Endothelial cell of umbilical vein (primary cell): ENCODE results near the gene NCOA3. TPM values are rescaled to one million over a fixed set of nuclear protein-coding genes. Genes with fewer than 3 reads are reported as not detected.
A peak's percentile ranks its signal among the peaks of the same experiment; 100 is the strongest.

Experiments
- BruUV-seq: library from RNA; stranded (reverse); fragments of 400-500 nt; replicated peaks from 2 replicates; lab custom pipeline; 2021; lab: Mats Ljungman, UMichigan
- CTCF ChIA-PET: fragments of 300-600, 350-600 bp; sonication (Branson Sonifier 250); formaldehyde crosslinking; loops from one replicate; lab custom pipeline; 2021; ENCODE audit warnings: antibody characterized with exemption, inconsistent platforms; lab: Charles Lee
- POLR2A ChIA-PET: fragments of 300-600, 350-600 bp; sonication (Branson Sonifier 250); formaldehyde crosslinking; loops from one replicate; lab custom pipeline; 2021; ENCODE audit warnings: antibody characterized with exemption, inconsistent platforms; lab: Charles Lee
- DNase-seq: peaks from one replicate; pipeline ENCODE4 v3.0.0-alpha.2; 2011; ENCODE audit warnings: low read depth, low spot score
- FAIRE-seq: peaks from 2 replicates; lab custom pipeline; 2011; peaks lifted over from hg19 to GRCh38; lab: Jason Lieb, UNC
- H2AFZ ChIP-seq: 2 replicates; pipeline ENCODE4 v1.6.0; 2012; ENCODE audit warnings: low read depth, low read length, control low read depth, inconsistent platforms
- H3K27ac ChIP-seq: 2 replicates; pipeline ENCODE4 v1.5.1; 2011; ENCODE audit warnings: low read depth, mild to moderate bottlenecking, control low read depth, low read length, moderate library complexity; ENCODE audit not compliant: insufficient read depth
- H3K27me3 ChIP-seq, 2 experiments: 2 replicates each; pipeline versions ENCODE4 v1.6.0 to v1.6.1; 2011; ENCODE audit warnings: low read length in 2 of 2, mixed read lengths in 1 of 2; ENCODE audit not compliant: control insufficient read depth in 2 of 2, insufficient read depth in 2 of 2
- H3K36me3 ChIP-seq, 2 experiments: 2 replicates in 1 of 2; 3 replicates in 1 of 2; pipeline ENCODE4 v1.5.1; 2011; ENCODE audit warnings: low read length in 2 of 2, mild to moderate bottlenecking in 1 of 2, moderate library complexity in 1 of 2; ENCODE audit not compliant: control insufficient read depth in 2 of 2, insufficient read depth in 2 of 2; ENCODE audit errors: extremely low read depth in 1 of 2
- H3K4me1 ChIP-seq: 3 replicates; pipeline ENCODE4 v1.5.1; 2011; ENCODE audit warnings: mild to moderate bottlenecking, low read length; ENCODE audit not compliant: control insufficient read depth, insufficient read depth; ENCODE audit errors: extremely low read depth
- H3K4me2 ChIP-seq: 2 replicates; pipeline ENCODE4 v1.6.1; 2011; ENCODE audit warnings: low read length, control low read depth, mixed read lengths; ENCODE audit not compliant: insufficient read depth
- H3K4me3 ChIP-seq, 3 experiments: fragments of 200-600 bp in 1 of 3; sonication (generic), shearing (Covaris generic) in 1 of 3; replicated peaks in 1 of 3; 2 replicates each; pipeline ENCODE4 v1.5.1; 2011 to 2016; ENCODE audit warnings: control low read depth in 3 of 3, low read length in 3 of 3, mild to moderate bottlenecking in 2 of 3, inconsistent platforms in 1 of 3, low read depth in 1 of 3, moderate library complexity in 1 of 3; ENCODE audit not compliant: insufficient read depth in 1 of 3
- H3K79me2 ChIP-seq: 2 replicates; pipeline ENCODE4 v1.6.0; 2012; ENCODE audit warnings: low read length, inconsistent platforms; ENCODE audit not compliant: control insufficient read depth, insufficient read depth
- H3K9ac ChIP-seq: replicated peaks from 2 replicates; pipeline ENCODE3; 2011; ENCODE audit warnings: low read length, control low read depth; ENCODE audit not compliant: insufficient read depth; ENCODE audit errors: extremely low read depth
- H3K9me1 ChIP-seq: replicated peaks from 3 replicates; pipeline ENCODE4 v1.6.0; 2011; ENCODE audit warnings: mild to moderate bottlenecking, low read length; ENCODE audit not compliant: control insufficient read depth, insufficient read depth; ENCODE audit errors: extremely low read depth
- H3K9me3 ChIP-seq: replicated peaks from 2 replicates; pipeline ENCODE4 v1.5.1; 2012; ENCODE audit warnings: low read length, inconsistent platforms; ENCODE audit not compliant: control insufficient read depth, insufficient read depth
- H4K20me1 ChIP-seq: replicated peaks from 2 replicates; pipeline ENCODE3; 2011; ENCODE audit warnings: mild to moderate bottlenecking, low read length; ENCODE audit not compliant: control insufficient read depth, insufficient read depth; ENCODE audit errors: extremely low read depth
- EZH2 ChIP-seq: IDR thresholded peaks from 2 replicates; pipeline ENCODE4 v1.6.1; 2012; ENCODE audit warnings: borderline replicate concordance, low read depth, mild to moderate bottlenecking, moderate library complexity, low read length, inconsistent platforms; ENCODE audit not compliant: severe bottlenecking
- FOS ChIP-seq: IDR thresholded peaks from 2 replicates; pipeline ENCODE4 v1.6.1; 2011; ENCODE audit warnings: mild to moderate bottlenecking, low read length, moderate library complexity, borderline replicate concordance; ENCODE audit not compliant: insufficient read depth
- POLR2AphosphoS5 ChIP-seq: IDR thresholded peaks from 2 replicates; pipeline ENCODE4 v1.6.1; 2012; ENCODE audit warnings: low read depth, mild to moderate bottlenecking, control low read depth, low read length, moderate library complexity; ENCODE audit not compliant: insufficient read depth
- dilution Hi-C: fragments of 300-500 bp; cut with MboI; formaldehyde crosslinking; loops from one replicate; pipeline ENCODE4 v1.15.0; 2019; ENCODE audit warnings: low sequenced_read_pairs; ENCODE audit not compliant: extremely low pct_ligation_motif_present
- intact Hi-C: fragments of 100-400 bp; cut with micrococcal nuclease; formaldehyde crosslinking; loops from one replicate; pipeline ENCODE4 v1.10.0; 2022
- polyA plus RNA-seq, 4 experiments: library from polyadenylated mRNA; depleted of rRNA in 3 of 4; stranded (reverse) in 3 of 4; unstranded in 1 of 4; fragments of >200 nt; gene quantifications; 2 replicates each; pipeline versions ENCODE4 v1.2.1 to v1.2.3, GENCODE V29; 2011 to 2012; ENCODE audit warnings: missing spikeins in 1 of 4
- total RNA-seq: library from RNA; stranded (reverse); gene quantifications from 2 replicates; pipeline ENCODE4 v1.2.3, GENCODE V29; 2021
- TF ChIP-seq, protein P1 (sequence below), 2 donors: IDR thresholded peaks; 1 replicate in 1 of 2; 2 replicates in 1 of 2; pipeline ENCODE4 v1.5.1; 2011; ENCODE audit warnings: low read length in 2 of 2, mild to moderate bottlenecking in 2 of 2, moderate library complexity in 2 of 2, control low read depth in 1 of 2, inconsistent platforms in 1 of 2, low read depth in 1 of 2; ENCODE audit not compliant: insufficient read depth in 1 of 2; ENCODE audit errors: extremely low read depth in 1 of 2

Gene NCOA3
- total and polyA plus RNA-seq, 2 donors (not counting 3 experiments of a cell fraction or from before 2014, with no cell fraction given), result 12.0 to 35.6 TPM

DNA sequence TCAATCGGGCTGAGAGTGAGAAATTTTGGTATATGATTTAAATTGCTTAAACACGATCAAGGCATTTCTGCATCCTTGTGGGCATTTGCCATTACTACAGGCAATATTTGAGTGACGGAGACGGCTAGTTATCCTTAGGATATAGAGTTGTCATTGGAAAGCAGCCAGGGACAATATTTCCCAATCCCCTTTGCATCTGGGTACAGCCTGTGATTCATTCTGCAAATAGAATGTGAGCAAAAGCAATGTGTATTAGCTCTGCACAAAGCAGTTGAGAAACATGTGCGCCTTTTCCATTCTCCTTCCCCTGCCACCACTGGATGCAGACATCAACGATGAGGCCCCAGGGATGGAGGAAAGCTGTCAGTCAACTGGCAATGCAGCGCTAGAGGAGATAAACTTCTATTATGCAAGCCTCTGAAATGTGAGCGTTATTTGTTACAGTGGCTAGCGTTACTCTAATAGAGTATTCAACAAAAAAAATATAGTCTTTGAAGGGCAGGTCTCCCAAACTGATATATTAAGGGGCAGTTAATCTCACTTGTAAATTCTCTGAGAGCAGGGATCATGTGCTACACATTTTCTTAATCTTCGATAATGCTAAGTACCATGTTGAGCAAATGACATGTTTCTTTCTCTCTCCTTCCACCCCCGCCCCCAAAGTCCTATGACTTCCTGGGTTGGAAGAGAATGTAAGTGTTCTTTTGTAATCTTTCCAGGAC lies 37.1 kb upstream of the NCOA3 start:
- intact Hi-C loops, result loop anchor here (1.0 to 10.0 kb wide), 4 partner anchors 36 to 268 kb away; partner anchors contain the start of gene NCOA3

More for the DNA sequence above, 37.1 kb upstream of the NCOA3 start:
- Histone ChIP-seq H3K4me3 (no peak overlapping the region), H4K20me1 (no peaks in the 10 kb centered on the region), H3K4me2 (no peak overlapping the region), H3K9me1 (no peaks in the 10 kb centered on the region), H3K27me3 (no peaks in the 10 kb centered on the region), H3K9ac (no peak overlapping the region), H3K36me3 (no peaks in the 10 kb centered on the region), H3K27ac (no peak overlapping the region), H3K4me1 (peaks cover 6% of the 10 kb centered on the region), H3K9me3 (no peaks in the 10 kb centered on the region), H2AFZ (peak overlapping the region; percentile 61), H3K79me2 (no peaks in the 10 kb centered on the region)
- TF ChIP-seq EZH2 (no peak), FOS (peak; percentile 69), POLR2AphosphoS5 (peak; percentile 49)
- TF ChIP-seq, protein P1, sequence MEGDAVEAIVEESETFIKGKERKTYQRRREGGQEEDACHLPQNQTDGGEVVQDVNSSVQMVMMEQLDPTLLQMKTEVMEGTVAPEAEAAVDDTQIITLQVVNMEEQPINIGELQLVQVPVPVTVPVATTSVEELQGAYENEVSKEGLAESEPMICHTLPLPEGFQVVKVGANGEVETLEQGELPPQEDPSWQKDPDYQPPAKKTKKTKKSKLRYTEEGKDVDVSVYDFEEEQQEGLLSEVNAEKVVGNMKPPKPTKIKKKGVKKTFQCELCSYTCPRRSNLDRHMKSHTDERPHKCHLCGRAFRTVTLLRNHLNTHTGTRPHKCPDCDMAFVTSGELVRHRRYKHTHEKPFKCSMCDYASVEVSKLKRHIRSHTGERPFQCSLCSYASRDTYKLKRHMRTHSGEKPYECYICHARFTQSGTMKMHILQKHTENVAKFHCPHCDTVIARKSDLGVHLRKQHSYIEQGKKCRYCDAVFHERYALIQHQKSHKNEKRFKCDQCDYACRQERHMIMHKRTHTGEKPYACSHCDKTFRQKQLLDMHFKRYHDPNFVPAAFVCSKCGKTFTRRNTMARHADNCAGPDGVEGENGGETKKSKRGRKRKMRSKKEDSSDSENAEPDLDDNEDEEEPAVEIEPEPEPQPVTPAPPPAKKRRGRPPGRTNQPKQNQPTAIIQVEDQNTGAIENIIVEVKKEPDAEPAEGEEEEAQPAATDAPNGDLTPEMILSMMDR (IDR thresholded peaks at IDR 0.05; ENCODE audit: extremely low read depth in 1 of 2, insufficient read depth in 1 of 2, low read depth in 1 of 2, low read length in 2 of 2), result peak; percentile 13 to 27
- dilution Hi-C loops, result no loop called here
- DNase-seq (peak; percentile 94), FAIRE-seq (peak; percentile 87)
- ChIA-PET POLR2A (no interaction called here), CTCF (interaction anchor here (0.6 to 3.2 kb wide), 9 partner anchors 8 to 268 kb away, joined by 3 to 24 read pairs (median 3); no protein-coding TSS in a partner anchor)
- no TSS peak for BruUV-seq
